CD4-positive, alpha-beta T cell (primary cell): Measurements from ENCODE around the gene PEX11A. TPM values are rescaled to one million over a fixed set of nuclear protein-coding genes. Genes with fewer than 3 reads are reported as not detected.

Experiments used
- ATAC-seq: fragments of 200-7000 bp; cut with Tn5 transposase; one replicate; pipeline ENCODE4 v1.10.0; 2022; ENCODE audit warnings: mild to moderate bottlenecking; ENCODE audit not compliant: poor library complexity
- CTCF ChIA-PET: fragments of 350-600 bp; sonication (Branson Sonifier 250); formaldehyde crosslinking; loops from one replicate; lab custom pipeline; 2021; ENCODE audit warnings: antibody characterized with exemption, inconsistent platforms; lab: Charles Lee
- POLR2A ChIA-PET: fragments of 350-600 bp; sonication (Branson Sonifier 250); formaldehyde crosslinking; loops from one replicate; lab custom pipeline; 2021; ENCODE audit warnings: antibody characterized with exemption, inconsistent platforms; lab: Charles Lee
- DNase-seq, 14 experiments: peaks; one replicate each; pipeline ENCODE4 v3.0.0-alpha.2; 2013 to 2020; ENCODE audit warnings: mixed read lengths in 2 of 14
- H3K27ac ChIP-seq, 2 donors: one replicate each; pipeline versions ENCODE4 v1.5.1 to v1.7.0; 2013; ENCODE audit warnings: low read length in 2 of 2, low read depth in 1 of 2, mild to moderate bottlenecking in 1 of 2
- H3K27me3 ChIP-seq, 2 experiments: 1 replicate in 1 of 2; 2 replicates in 1 of 2; pipeline versions ENCODE4 v1.6.1 to v1.7.0; 2013; ENCODE audit warnings: low read length in 2 of 2, control low read depth in 1 of 2, mild to moderate bottlenecking in 1 of 2, moderate library complexity in 1 of 2; ENCODE audit not compliant: insufficient read depth in 2 of 2, control insufficient read depth in 1 of 2
- H3K36me3 ChIP-seq: one replicate; pipeline ENCODE4 v1.6.1; 2013; ENCODE audit warnings: low read length, control low read depth; ENCODE audit not compliant: insufficient read depth
- H3K4me1 ChIP-seq: one replicate; pipeline ENCODE4 v1.6.1; 2013; ENCODE audit warnings: low read length, control low read depth; ENCODE audit not compliant: insufficient read depth
- H3K4me3 ChIP-seq: one replicate; pipeline ENCODE4 v1.5.1; 2013; ENCODE audit warnings: mild to moderate bottlenecking, low read length, moderate library complexity
- H3K9me3 ChIP-seq, 2 experiments: 1 replicate in 1 of 2; 2 replicates in 1 of 2; pipeline versions ENCODE4 v1.6.1 to v1.7.0; 2013; ENCODE audit warnings: low read length in 2 of 2, mild to moderate bottlenecking in 2 of 2, control low read depth in 1 of 2, moderate library complexity in 1 of 2; ENCODE audit not compliant: control insufficient read depth in 1 of 2, insufficient read depth in 1 of 2
- H3K27ac Mint-ChIP-seq: one replicate; pipeline ENCODE4 v1.8.0; 2020; ENCODE audit warnings: mixed read lengths
- H3K27me3 Mint-ChIP-seq: one replicate; pipeline ENCODE4 v1.8.0; 2021; ENCODE audit warnings: mixed read lengths
- H3K36me3 Mint-ChIP-seq: one replicate; pipeline ENCODE4 v1.8.0; 2021; ENCODE audit warnings: low read depth, mixed read lengths
- H3K4me1 Mint-ChIP-seq: one replicate; pipeline ENCODE4 v1.8.0; 2021; ENCODE audit warnings: low read depth, mixed read lengths
- H3K4me3 Mint-ChIP-seq: one replicate; pipeline ENCODE4 v1.8.0; 2020; ENCODE audit warnings: mild to moderate bottlenecking, mixed read lengths
- H3K9me3 Mint-ChIP-seq: one replicate; pipeline ENCODE4 v1.8.0; 2020; ENCODE audit warnings: mixed read lengths
- intact Hi-C, 2 experiments: fragments of 100-400 bp; cut with DNase I in 1 of 2; cut with micrococcal nuclease in 1 of 2; formaldehyde crosslinking; loops; one replicate each; pipeline versions ENCODE4 v1.15.1 to v1.9.0; 2023 to 2025; cut with DNase I, micrococcal nuclease
- total RNA-seq, 174 experiments: library from RNA in 2 of 174; stranded (reverse) in 2 of 174; gene quantifications; one replicate each; pipeline ENCODE4 v1.2.3 and lab custom pipeline; 2021 to 2026
- TF ChIP-seq, protein P1 (sequence below): fragments of 200-600 bp; IDR thresholded peaks from one replicate; pipeline ENCODE4 v1.8.0; 2022; ENCODE audit warnings: antibody characterized with exemption, mild to moderate bottlenecking

Gene PEX11A
- total RNA-seq, 2 experiments from 2014 or later, result 0.22 TPM

DNA sequence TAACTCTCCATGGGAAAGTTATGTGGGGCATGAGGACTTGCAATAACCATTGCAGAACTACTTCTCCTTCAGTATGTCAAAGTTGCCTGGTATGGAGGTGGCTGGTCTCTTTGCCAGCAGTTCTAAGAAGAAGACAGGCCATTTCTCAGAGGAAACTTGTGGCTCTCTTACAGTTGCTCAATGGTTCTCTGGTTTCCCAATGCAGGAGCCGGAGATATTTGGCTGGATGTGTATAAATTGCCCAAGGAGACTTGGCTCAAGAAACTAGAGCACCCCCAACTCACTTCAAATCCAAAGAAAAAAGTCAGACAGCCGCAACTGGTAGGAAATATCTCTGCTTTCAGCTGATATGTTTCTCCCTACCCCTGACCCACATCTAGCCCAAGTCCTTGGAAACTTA is 24.2 kb upstream of the PEX11A start:
- H3K9me3 Mint-ChIP-seq, result no peaks in the 10 kb centered on the region
- no peak overlapping the region for H3K4me3 Mint-ChIP-seq
- H3K9me3 ChIP-seq, result no peaks in the 10 kb centered on the region
- intact Hi-C loops, result no loop called here
- no peaks in the 10 kb centered on the region for H3K36me3 ChIP-seq
- no peaks in the 10 kb centered on the region for H3K27me3 Mint-ChIP-seq
- TF ChIP-seq, protein P1, sequence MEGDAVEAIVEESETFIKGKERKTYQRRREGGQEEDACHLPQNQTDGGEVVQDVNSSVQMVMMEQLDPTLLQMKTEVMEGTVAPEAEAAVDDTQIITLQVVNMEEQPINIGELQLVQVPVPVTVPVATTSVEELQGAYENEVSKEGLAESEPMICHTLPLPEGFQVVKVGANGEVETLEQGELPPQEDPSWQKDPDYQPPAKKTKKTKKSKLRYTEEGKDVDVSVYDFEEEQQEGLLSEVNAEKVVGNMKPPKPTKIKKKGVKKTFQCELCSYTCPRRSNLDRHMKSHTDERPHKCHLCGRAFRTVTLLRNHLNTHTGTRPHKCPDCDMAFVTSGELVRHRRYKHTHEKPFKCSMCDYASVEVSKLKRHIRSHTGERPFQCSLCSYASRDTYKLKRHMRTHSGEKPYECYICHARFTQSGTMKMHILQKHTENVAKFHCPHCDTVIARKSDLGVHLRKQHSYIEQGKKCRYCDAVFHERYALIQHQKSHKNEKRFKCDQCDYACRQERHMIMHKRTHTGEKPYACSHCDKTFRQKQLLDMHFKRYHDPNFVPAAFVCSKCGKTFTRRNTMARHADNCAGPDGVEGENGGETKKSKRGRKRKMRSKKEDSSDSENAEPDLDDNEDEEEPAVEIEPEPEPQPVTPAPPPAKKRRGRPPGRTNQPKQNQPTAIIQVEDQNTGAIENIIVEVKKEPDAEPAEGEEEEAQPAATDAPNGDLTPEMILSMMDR, result no peak
- no peaks in the 10 kb centered on the region for H3K4me1 Mint-ChIP-seq
- ChIA-PET POLR2A (no interaction called here), CTCF (no interaction called here)
- ATAC-seq (no peak), DNase-seq (no peak)
- no peak overlapping the region for H3K27ac ChIP-seq
- no peaks in the 10 kb centered on the region for H3K36me3 Mint-ChIP-seq
- no peaks in the 10 kb centered on the region for H3K4me1 ChIP-seq
- no peak overlapping the region for H3K4me3 ChIP-seq
- peaks cover 0 to 3% of the 10 kb centered on the region in 2 experiments for H3K27me3 ChIP-seq
- H3K27ac Mint-ChIP-seq, result no peak overlapping the region

DNA sequence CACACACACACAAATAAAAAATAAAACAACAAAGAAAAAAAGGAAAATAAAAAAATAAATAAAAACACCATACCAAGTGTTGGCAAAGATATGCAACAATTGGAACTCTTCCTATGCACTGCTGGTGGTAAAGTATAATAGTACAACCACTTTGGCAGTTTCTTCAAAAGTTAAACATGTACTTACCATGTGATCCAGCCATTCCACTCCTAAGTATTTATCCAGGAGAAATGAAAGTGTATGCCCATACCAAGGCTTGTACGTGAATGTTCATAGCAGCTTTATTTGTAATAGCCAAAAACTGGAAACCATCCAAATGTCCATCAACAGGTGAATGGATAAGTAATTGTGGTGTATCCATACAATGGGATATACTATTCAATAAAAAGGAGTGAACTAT is 17.0 kb upstream of the PEX11A start:
- Mint-ChIP-seq H3K4me3 (no peak overlapping the region), H3K9me3 (no peaks in the 10 kb centered on the region), H3K27ac (no peak overlapping the region), H3K27me3 (peaks cover 22% of the 10 kb centered on the region), H3K36me3 (no peaks in the 10 kb centered on the region), H3K4me1 (no peaks in the 10 kb centered on the region)
- CTCF ChIA-PET, result no interaction called here
- Histone ChIP-seq H3K4me1 (no peaks in the 10 kb centered on the region), H3K27ac (no peak overlapping the region), H3K27me3 (no peaks in the 10 kb centered on the region), H3K36me3 (no peaks in the 10 kb centered on the region), H3K9me3 (no peaks in the 10 kb centered on the region), H3K4me3 (no peak overlapping the region)
- no peak for ATAC-seq
- no peak for DNase-seq
- intact Hi-C loops, result no loop called here
- TF ChIP-seq, protein P1, result no peak
- POLR2A ChIA-PET, result no interaction called here

DNA sequence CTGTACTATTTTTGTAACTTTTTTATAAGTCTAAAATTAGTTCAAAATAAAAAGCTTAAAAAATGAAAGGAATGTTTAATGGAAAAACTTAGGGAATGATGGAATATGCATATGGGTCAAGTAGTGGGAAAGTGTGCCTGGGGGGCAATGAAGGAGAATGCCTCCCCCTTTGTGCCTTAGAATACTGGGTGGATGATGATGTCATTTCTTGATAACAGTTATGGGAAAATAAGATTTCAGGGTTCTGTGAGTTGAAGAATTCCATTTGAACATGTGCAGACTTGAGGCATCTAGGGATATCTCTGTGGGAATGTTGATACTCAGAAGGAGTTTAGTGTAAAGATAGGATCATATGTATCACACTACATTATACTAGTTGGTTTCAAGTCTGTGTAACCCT is 13.9 kb upstream of the PEX11A start:
- Histone ChIP-seq H3K4me1 (no peaks in the 10 kb centered on the region), H3K9me3 (no peaks in the 10 kb centered on the region), H3K27ac (no peak overlapping the region), H3K4me3 (no peak overlapping the region), H3K36me3 (no peaks in the 10 kb centered on the region), H3K27me3 (peaks cover 0 to 8% of the 10 kb centered on the region in 2 experiments)
- intact Hi-C loops, result no loop called here
- Mint-ChIP-seq H3K27ac (no peak overlapping the region), H3K9me3 (no peaks in the 10 kb centered on the region), H3K36me3 (no peaks in the 10 kb centered on the region), H3K27me3 (peaks cover 42% of the 10 kb centered on the region), H3K4me1 (no peaks in the 10 kb centered on the region), H3K4me3 (no peak overlapping the region)
- CTCF ChIA-PET, result no interaction called here
- DNase-seq (no peak), ATAC-seq (no peak)
- POLR2A ChIA-PET, result no interaction called here
- TF ChIP-seq, protein P1, result no peak
